GM19099 (cell line): ENCODE results near the gene COL8A1.

Experiments
- POLR2A ChIP-seq: IDR thresholded peaks from 3 replicates; pipeline ENCODE4 v1.6.1; 2011; ENCODE audit warnings: low read depth; ENCODE audit not compliant: insufficient read length; ENCODE audit errors: extremely low read depth

The COL8A1 gene

DNA sequence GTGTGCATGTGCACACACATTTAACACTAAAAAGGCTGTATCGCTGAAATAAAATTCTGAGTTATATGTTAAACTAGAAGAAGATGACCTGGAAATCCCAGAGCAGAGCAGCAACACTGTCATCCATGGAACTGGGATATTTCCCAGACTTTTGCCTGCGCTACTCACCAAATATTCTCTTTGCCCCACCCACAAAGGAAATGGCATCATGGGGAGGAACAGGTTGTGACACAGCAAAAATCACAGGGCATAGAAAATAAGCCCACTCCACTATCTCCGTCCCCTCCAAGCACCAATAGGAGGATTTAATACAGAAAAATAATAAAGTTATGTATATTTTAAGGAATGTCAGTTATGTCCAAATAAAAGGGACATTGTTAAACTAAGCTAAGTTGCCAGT is 71.7 kb downstream of the COL8A1 start:
- TF ChIP-seq POLR2A = no peak

- no peak for TF ChIP-seq POLR2A
These were observed 73.0 kb downstream of the COL8A1 start for GRCh38 chr3:99711351-99711750.

GRCh38 chr3:99712291-99712954 is 74.0 kb downstream of the COL8A1 start:
- TF ChIP-seq POLR2A = no peak

DNA sequence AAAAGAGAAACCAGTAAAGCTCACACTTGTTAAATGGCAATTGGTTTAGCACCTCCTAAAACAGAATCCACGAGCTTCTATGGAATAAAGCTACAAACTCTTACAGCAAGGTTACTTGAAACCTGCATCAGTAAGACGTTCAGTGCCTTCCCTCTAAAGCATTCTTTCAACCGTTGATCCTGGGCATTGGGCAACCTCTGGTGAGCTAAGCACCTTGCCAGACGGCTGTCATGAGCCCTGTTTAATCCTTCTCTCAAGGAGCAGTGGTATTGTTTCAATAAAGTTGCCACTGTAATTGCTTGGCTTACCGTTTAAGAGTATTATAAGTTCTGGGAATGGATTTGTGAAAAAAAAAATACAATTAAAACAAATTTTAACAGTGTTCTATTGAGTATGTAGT is 75.0 kb downstream of the COL8A1 start:
- no peak for TF ChIP-seq POLR2A

DNA sequence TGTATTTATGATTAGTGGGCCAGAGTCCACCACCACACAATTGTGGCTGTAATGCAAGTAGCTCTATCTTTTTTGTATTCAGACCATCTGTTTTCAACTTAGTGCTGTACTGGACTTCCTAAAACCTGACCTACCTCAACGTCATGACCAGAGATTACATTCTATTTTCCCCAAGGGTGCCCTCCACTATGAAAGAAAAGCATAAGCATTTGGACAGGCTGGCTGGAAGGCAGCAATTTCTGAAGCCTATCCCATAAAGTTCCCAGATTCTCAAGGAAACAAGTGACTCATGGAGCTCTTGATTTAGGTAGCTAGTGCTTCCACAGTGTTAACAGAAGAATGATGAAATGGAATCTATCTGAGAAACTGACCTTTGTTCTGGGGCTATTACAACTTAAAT is 75.8 kb downstream of the COL8A1 start:
- no peak for TF ChIP-seq POLR2A

- no peak for TF ChIP-seq POLR2A
These were observed 76.2 kb downstream of the COL8A1 start for GRCh38 chr3:99714575-99714974.

DNA sequence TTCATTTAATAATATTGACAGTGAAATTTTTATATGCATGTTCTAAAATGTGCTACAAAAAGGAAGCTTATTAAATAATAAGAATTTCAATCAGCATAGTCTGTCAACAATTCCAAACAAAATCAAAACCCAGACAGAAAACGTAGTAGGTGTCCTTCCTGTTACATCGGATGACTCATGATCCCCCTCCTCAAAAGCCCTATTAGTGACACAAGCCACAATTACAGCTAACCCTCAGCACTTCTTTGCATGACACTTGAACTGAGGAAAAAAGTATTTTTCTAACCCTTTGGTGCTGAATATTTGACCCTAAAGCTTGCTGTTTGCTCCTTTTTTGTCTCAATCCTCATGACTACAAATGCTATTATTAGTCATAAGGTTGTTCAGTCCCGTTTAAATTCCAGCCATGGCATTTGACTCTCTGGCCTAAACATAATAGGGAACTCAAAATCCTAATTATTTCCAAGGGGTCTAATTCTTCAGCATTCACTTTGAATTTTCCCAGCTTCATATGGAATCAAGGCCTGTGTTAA is 78.1 kb downstream of the COL8A1 start:
- no peak for TF ChIP-seq POLR2A

DNA sequence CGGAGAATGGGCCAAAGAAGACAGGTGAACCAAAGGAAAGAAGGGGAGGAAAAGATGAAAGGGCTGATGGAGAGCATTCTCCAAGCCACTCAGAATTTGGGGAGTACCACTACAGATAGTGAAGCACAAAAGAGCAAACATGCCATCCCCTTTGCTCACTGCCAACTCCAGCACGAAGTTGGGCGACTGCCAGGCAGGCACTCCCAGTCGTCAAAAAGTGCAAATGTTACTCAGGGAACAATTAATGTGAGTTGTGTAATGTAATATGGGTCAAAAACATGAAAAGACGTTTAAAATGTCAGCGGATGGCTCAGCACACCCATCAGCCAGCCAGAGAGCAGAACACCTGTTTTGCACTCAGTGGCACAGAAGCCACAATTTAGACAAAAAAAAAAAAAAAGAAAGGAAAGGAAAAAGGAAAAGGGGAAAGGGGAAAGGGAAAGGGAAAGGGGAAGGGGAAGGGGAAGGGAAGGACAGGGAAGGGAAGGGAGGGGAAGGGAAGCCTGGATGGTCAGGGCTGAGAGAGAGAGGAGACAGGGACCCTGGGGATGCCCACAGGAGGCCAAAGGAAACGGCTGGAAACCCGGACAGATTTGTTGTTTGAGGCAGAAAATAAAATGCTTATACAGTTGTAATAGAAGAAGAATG is 82.7 kb downstream of the COL8A1 start:
- no peak for TF ChIP-seq POLR2A

DNA sequence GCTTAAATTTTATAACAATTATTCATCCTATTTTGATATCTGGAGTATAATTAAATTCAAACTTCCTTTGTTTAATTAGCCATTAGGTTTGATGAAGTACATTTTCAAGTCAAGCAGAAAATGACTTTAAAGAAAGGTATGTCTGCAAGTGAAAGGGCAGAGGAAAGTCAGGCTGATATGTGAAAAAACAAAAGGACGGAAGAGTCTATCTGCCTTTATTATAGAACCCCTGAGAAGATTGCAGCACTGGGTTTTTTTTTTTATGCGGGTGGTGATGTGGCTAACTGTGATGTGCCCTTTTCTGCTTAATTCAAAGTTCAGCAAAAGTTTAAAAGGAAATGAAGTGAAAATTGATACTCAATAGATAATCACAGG is 83.2 kb downstream of the COL8A1 start:
- no peak for TF ChIP-seq POLR2A

- no peak for TF ChIP-seq POLR2A
These were observed 85.9 kb downstream of the COL8A1 start for GRCh38 chr3:99724276-99724675.

- TF ChIP-seq POLR2A = no peak
These were observed 92.5 kb downstream of the COL8A1 start for GRCh38 chr3:99730870-99731269.

DNA sequence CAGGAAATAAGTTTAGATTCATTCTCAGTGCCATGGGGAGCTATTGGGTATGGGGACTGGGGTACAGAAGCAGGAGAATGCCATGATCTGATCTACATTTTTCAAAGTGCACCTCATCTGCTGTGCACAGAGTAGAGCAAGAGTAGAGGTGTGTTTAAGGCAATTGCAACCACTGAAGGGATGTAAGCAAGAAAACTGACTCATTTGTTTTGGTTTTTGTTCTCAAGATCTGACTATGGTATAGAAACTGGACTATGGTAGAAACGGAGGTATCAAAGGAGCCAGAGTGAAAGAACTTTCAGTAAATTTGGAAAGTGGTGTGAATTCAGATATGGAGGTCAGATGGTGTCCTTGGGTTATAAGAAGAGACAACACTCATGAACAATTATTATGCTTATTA is 93.1 kb downstream of the COL8A1 start:
- TF ChIP-seq POLR2A = no peak

- TF ChIP-seq POLR2A = no peak
These were observed 103.2 kb downstream of the COL8A1 start for GRCh38 chr3:99741588-99741987.

- no peak for TF ChIP-seq POLR2A
These were observed 109.5 kb downstream of the COL8A1 start for GRCh38 chr3:99747915-99748314.

GRCh38 chr3:99751649-99752048 is 113.3 kb downstream of the COL8A1 start:
- TF ChIP-seq POLR2A = no peak

DNA sequence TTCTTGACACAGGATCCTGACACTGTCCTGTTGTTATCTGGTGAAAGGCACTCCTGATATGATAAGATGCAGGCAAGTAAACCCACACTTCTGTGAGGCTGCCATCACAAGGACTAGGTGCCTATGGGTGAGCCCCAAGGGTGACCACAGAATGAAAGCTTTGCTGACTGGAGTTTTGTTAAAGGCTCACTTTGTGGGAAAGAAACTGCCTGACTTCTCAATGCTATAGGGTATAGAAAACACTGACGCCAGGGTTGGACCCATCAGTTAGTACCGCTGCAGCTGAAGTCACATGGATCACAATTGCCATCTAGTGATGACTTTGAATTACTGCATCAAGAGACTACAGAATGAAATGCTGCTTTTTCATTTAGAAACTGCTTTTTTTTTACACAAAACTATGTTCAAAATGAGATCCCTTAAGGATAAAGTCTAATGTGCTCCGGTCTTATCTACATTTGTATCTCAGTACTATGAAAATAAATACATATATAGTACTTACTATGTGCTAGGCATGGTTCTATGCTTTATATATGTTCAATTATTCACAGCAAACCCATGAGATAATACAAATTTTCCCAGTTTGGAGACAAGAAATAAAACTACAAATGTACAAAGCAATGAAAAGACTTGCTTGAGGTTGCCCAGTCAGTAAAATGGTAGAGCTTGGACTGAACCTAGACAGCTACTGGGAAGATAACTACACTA is 115.0 kb downstream of the COL8A1 start:
- TF ChIP-seq POLR2A = no peak
